GM12801 (cell line): ENCODE measurements around the gene BAK1.

Experiments used
- TF ChIP-seq, protein P1 (sequence below): IDR thresholded peaks from one replicate; pipeline ENCODE4 v1.5.1; 2011; ENCODE audit warnings: control low read depth; ENCODE audit not compliant: insufficient read length; ENCODE audit errors: extremely low read depth

Gene BAK1

DNA sequence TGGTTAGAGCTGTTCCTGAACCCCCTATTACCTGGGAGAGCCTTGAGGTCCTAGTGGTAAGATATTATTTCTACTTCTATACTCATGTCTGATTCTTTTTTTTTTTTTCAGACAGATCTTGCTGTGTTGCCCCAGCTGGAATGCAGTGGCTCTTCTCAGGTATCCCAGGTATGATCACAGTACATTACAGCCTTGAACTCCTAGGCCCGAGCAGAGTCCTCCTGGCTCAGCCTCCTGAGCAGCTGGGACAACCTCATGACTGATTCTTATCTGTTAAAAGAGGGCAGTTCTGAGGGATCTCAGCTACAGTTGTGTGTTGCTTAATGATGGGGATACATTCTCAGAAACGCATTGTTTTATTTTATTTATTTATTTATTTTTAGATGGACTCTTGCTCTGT lies 30.2 kb downstream of the BAK1 start:
- TF ChIP-seq, protein P1, sequence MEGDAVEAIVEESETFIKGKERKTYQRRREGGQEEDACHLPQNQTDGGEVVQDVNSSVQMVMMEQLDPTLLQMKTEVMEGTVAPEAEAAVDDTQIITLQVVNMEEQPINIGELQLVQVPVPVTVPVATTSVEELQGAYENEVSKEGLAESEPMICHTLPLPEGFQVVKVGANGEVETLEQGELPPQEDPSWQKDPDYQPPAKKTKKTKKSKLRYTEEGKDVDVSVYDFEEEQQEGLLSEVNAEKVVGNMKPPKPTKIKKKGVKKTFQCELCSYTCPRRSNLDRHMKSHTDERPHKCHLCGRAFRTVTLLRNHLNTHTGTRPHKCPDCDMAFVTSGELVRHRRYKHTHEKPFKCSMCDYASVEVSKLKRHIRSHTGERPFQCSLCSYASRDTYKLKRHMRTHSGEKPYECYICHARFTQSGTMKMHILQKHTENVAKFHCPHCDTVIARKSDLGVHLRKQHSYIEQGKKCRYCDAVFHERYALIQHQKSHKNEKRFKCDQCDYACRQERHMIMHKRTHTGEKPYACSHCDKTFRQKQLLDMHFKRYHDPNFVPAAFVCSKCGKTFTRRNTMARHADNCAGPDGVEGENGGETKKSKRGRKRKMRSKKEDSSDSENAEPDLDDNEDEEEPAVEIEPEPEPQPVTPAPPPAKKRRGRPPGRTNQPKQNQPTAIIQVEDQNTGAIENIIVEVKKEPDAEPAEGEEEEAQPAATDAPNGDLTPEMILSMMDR = no peak

GRCh38 chr6:33549196-33549595 lies 30.9 kb downstream of the BAK1 start:
- TF ChIP-seq, protein P1 = no peak

DNA sequence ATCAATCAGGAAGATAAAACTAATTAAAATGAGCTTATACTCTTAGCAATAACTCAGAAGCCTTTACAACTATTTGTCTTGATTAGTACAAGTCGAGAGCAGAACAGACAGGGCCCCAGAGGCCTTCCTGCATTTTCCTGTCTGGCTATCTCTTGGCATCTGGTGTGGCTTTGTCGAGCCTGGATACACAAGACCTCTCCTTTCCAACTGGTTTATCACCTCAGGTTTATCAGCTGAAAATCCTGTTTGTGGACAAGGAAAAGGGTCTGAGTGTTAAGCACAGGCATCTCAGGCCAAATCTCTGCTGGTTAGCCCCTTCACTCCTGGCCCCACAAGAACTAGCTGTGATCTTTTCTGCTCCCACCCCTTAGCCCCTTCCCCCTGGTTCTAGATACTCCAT lies 32.6 kb downstream of the BAK1 start:
- TF ChIP-seq, protein P1 = no peak

DNA sequence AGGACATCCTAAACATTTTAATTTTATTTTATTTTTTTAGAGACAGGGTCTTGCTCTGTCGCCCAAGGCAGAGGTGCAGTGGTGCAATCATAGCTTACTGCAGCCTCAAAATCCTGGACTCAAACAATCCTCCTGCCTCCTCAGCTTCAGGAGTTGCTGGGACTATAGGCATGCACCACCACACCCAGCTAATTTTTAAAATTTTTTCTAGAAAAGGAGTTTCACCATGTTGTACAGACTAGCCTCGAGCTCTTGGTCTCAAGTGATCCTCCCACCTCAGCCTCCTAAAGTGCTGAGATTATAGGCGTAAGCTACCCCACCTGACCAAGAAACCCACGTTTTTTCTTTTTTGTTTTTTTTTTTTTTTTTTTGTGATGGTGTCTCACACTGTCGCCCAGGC lies 33.3 kb downstream of the BAK1 start:
- TF ChIP-seq, protein P1 = no peak

GRCh38 chr6:33543116-33543515 lies 37.0 kb downstream of the BAK1 start:
- TF ChIP-seq, protein P1 = no peak

- TF ChIP-seq, protein P1 = no peak
These were observed 39.3 kb downstream of the BAK1 start for GRCh38 chr6:33540768-33541167.

- TF ChIP-seq, protein P1 = no peak
These were observed 45.4 kb downstream of the BAK1 start for GRCh38 chr6:33534702-33535101.
